Nephron (organoid): ENCODE measurements around the gene STRA6.

ENCODE experiments used
- H3K27ac Mint-ChIP-seq, 3 experiments: 2 replicates each; pipeline ENCODE4 v1.8.0; 2020; ENCODE audit warnings: mixed read lengths in 3 of 3, mild to moderate bottlenecking in 2 of 3, moderate library complexity in 1 of 3
- H3K27me3 Mint-ChIP-seq: 2 replicates; pipeline ENCODE4 v1.8.0; 2021; ENCODE audit warnings: low read depth, mild to moderate bottlenecking, moderate library complexity, mixed read lengths
- H3K36me3 Mint-ChIP-seq: 2 replicates; pipeline ENCODE4 v1.8.0; 2020; ENCODE audit warnings: low read depth, mixed read lengths
- H3K4me1 Mint-ChIP-seq: 2 replicates; pipeline ENCODE4 v1.8.0; 2020; ENCODE audit warnings: mixed read lengths
- H3K4me3 Mint-ChIP-seq, 3 experiments: 2 replicates each; pipeline ENCODE4 v1.8.0; 2020; ENCODE audit warnings: mild to moderate bottlenecking in 3 of 3, mixed read lengths in 3 of 3, moderate library complexity in 2 of 3
- H3K9me3 Mint-ChIP-seq: 2 replicates; pipeline ENCODE4 v1.8.0; 2020; ENCODE audit warnings: mixed read lengths
- TF ChIP-seq, protein P1 (sequence below), 3 experiments: fragments of 200-600 bp; sonication (generic); IDR thresholded peaks; one replicate each; pipeline ENCODE4 v1.5.0; 2021; ENCODE audit warnings: antibody characterized with exemption in 3 of 3; ENCODE audit not compliant: unreplicated experiment in 3 of 3

STRA6 gene

DNA sequence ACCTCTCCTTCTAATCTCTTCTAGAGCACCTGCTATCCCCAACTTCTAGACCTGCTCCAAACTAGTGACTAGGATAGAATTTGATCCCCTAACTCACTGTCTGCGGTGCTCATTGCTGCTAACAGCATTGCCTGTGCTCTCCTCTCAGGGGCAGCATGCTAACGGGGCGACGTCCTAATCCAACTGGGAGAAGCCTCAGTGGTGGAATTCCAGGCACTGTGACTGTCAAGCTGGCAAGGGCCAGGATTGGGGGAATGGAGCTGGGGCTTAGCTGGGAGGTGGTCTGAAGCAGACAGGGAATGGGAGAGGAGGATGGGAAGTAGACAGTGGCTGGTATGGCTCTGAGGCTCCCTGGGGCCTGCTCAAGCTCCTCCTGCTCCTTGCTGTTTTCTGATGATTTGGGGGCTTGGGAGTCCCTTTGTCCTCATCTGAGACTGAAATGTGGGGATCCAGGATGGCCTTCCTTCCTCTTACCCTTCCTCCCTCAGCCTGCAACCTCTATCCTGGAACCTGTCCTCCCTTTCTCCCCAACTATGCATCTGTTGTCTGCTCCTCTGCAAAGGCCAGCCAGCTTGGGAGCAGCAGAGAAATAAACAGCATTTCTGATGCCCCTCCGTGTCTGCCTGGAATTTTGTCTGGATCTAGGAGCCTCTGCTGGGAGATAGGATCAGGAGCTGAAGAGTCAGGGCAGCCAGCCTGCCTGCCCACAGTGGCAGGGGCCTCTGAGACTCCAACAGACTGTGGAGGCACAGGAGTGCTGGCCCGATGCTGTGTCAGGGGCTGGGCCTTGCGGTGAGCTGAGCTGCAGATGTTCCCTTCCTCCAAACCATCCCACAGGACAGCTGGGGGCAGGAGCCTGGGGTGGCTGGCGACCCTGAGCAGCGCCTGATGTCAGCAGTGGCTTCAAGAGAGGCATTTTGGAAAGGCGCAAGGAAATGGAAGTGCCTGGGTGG is 26.0 kb downstream of the STRA6 start:
- peaks cover 5% of the 10 kb centered on the region for H3K27me3 Mint-ChIP-seq
- TF ChIP-seq, protein P1, sequence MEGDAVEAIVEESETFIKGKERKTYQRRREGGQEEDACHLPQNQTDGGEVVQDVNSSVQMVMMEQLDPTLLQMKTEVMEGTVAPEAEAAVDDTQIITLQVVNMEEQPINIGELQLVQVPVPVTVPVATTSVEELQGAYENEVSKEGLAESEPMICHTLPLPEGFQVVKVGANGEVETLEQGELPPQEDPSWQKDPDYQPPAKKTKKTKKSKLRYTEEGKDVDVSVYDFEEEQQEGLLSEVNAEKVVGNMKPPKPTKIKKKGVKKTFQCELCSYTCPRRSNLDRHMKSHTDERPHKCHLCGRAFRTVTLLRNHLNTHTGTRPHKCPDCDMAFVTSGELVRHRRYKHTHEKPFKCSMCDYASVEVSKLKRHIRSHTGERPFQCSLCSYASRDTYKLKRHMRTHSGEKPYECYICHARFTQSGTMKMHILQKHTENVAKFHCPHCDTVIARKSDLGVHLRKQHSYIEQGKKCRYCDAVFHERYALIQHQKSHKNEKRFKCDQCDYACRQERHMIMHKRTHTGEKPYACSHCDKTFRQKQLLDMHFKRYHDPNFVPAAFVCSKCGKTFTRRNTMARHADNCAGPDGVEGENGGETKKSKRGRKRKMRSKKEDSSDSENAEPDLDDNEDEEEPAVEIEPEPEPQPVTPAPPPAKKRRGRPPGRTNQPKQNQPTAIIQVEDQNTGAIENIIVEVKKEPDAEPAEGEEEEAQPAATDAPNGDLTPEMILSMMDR (IDR thresholded peaks at IDR 0.05; ENCODE audit: unreplicated experiment in 3 of 3) = no peak
- no peaks in the 10 kb centered on the region for H3K9me3 Mint-ChIP-seq
- peaks cover 17% of the 10 kb centered on the region for H3K36me3 Mint-ChIP-seq
- peak overlapping the region; percentile 72 to 83 (median 72) for H3K4me3 Mint-ChIP-seq
- H3K27ac Mint-ChIP-seq = peak overlapping the region; percentile 89 to 98 (median 96)
- peaks cover 83% of the 10 kb centered on the region for H3K4me1 Mint-ChIP-seq

DNA sequence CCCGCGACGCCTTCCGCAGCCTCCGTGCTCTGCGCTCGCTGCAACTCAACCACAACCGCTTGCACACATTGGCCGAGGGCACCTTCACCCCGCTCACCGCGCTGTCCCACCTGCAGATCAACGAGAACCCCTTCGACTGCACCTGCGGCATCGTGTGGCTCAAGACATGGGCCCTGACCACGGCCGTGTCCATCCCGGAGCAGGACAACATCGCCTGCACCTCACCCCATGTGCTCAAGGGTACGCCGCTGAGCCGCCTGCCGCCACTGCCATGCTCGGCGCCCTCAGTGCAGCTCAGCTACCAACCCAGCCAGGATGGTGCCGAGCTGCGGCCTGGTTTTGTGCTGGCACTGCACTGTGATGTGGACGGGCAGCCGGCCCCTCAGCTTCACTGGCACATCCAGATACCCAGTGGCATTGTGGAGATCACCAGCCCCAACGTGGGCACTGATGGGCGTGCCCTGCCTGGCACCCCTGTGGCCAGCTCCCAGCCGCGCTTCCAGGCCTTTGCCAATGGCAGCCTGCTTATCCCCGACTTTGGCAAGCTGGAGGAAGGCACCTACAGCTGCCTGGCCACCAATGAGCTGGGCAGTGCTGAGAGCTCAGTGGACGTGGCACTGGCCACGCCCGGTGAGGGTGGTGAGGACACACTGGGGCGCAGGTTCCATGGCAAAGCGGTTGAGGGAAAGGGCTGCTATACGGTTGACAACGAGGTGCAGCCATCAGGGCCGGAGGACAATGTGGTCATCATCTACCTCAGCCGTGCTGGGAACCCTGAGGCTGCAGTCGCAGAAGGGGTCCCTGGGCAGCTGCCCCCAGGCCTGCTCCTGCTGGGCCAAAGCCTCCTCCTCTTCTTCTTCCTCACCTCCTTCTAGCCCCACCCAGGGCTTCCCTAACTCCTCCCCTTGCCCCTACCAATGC is 27.1 kb downstream of the STRA6 start:
- Mint-ChIP-seq H3K36me3 (peaks cover 11% of the 10 kb centered on the region), H3K27ac (peak overlapping the region; percentile 89 to 99 (median 98)), H3K27me3 (peaks cover 5% of the 10 kb centered on the region), H3K9me3 (no peaks in the 10 kb centered on the region), H3K4me1 (peaks cover 81% of the 10 kb centered on the region), H3K4me3 (peak overlapping the region; percentile 66 to 83 (median 72))
- TF ChIP-seq, protein P1 (IDR thresholded peaks at IDR 0.05; ENCODE audit: unreplicated experiment in 3 of 3) = no peak

DNA sequence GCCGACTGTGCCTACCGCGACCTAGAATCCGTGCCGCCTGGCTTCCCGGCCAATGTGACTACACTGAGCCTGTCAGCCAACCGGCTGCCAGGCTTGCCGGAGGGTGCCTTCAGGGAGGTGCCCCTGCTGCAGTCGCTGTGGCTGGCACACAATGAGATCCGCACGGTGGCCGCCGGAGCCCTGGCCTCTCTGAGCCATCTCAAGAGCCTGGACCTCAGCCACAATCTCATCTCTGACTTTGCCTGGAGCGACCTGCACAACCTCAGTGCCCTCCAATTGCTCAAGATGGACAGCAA is 27.7 kb downstream of the STRA6 start:
- TF ChIP-seq, protein P1 (IDR thresholded peaks at IDR 0.05; ENCODE audit: unreplicated experiment in 3 of 3) = no peak
- H3K4me3 Mint-ChIP-seq = peak overlapping the region; percentile 60 to 76 (median 66)
- H3K9me3 Mint-ChIP-seq = no peaks in the 10 kb centered on the region
- H3K27me3 Mint-ChIP-seq = no peaks in the 10 kb centered on the region
- H3K36me3 Mint-ChIP-seq = peaks cover 7% of the 10 kb centered on the region
- peak overlapping the region; percentile 85 to 99 (median 98) for H3K27ac Mint-ChIP-seq
- peaks cover 81% of the 10 kb centered on the region for H3K4me1 Mint-ChIP-seq

DNA sequence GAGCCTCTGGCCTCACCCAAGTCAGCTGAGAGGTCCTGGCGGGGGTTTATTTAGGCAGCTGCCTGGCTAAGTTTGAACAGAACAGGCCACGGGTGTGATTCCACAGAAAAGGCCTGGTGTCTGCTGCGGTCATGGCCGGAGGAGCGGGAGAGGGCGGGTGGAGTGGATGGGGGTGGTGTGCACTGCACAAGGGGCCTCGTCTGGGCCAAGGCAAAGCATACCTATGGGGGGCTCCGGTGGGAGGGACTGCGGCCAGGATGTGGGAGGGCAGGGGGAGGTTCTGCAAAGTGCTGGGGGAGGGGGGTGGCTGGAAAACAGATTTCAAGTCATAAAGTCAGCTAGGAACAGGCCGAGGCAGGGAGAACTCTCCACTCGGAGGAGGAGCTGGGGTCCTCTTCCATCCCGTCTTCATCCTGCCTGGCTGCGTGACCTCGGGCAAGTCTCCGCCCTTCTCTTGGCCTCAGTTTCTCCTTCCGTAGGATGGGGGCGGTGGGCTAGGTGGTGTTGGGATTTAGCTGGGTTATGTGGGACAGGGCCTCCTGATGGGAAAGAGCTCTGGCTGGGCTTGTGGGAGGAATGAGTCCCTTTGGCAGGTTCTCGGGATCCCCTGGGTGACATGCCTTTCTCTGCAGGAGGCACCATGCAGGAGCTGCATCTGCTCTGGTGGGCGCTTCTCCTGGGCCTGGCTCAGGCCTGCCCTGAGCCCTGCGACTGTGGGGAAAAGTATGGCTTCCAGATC is 28.2 kb downstream of the STRA6 start:
- peak overlapping the region; percentile 60 to 76 (median 66) for H3K4me3 Mint-ChIP-seq
- peak overlapping the region; percentile 98 to 99 (median 98) for H3K27ac Mint-ChIP-seq
- no peaks in the 10 kb centered on the region for H3K9me3 Mint-ChIP-seq
- H3K36me3 Mint-ChIP-seq = peaks cover 7% of the 10 kb centered on the region
- no peaks in the 10 kb centered on the region for H3K27me3 Mint-ChIP-seq
- TF ChIP-seq, protein P1 (IDR thresholded peaks at IDR 0.05; ENCODE audit: unreplicated experiment in 3 of 3) = no peak
- peaks cover 84% of the 10 kb centered on the region for H3K4me1 Mint-ChIP-seq

DNA sequence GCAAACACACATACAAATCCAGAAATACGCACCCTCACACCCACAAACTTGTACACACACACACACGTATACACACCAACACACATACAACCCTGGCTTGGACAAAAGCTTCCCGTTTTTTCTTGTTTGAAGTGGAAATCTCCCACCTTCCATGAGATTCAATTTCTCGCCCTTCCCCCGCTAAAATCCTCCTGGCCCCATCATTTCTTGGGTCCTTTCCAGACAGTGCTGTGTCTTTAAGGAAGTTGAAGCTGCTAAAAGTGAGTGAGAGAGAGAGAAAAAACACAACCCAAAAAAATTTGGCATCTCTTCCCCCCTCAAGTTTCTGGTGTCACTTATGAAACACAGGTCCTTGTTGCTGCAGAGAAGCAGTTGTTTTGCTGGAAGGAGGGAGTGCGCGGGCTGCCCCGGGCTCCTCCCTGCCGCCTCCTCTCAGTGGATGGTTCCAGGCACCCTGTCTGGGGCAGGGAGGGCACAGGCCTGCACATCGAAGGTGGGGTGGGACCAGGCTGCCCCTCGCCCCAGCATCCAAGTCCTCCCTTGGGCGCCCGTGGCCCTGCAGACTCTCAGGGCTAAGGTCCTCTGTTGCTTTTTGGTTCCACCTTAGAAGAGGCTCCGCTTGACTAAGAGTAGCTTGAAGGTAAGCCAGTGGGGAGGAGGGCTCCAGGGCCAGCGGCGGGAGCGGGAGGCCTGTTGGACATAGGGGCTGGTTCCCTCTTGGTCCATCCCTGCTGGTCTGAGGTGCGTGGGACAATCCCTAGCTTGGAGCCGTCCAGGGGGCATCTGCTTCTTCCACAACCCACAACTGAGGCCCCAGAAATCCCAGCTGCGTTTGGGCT is 29.0 kb downstream of the STRA6 start, which contains the start of gene ISLR:
Gene ISLR, plus strand, starts transcription at position 331 of the 839 bp plus-strand sequence. CDS start 1,149 bp downstream, outside the sequence.
- TF ChIP-seq, protein P1 (IDR thresholded peaks at IDR 0.05; ENCODE audit: unreplicated experiment in 3 of 3) = no peak
- Mint-ChIP-seq H3K27me3 (peaks cover 4% of the 10 kb centered on the region), H3K9me3 (no peaks in the 10 kb centered on the region), H3K27ac (peak within 1 kb of the TSS; percentile 98 to 99 (median 98)), H3K4me3 (peak within 1 kb of the TSS; percentile 60 to 76 (median 66)), H3K36me3 (peaks cover 7% of the 10 kb centered on the region), H3K4me1 (peaks cover 85% of the 10 kb centered on the region)
